HCT116 (cell line): Measurements from ENCODE around the gene ANKRD22. TPM values are rescaled to one million over a fixed set of nuclear protein-coding genes. Genes with fewer than 3 reads are reported as not detected.

Experiments used
- ATAC-seq: fragments of 200-7000 bp; cut with Tn5 transposase; 2 replicates; pipeline ENCODE4 v1.9.1; 2020; ENCODE audit warnings: mild to moderate bottlenecking, moderate library complexity
- BruUV-seq: library from RNA; stranded (reverse); fragments of 400-500 nt; replicated peaks from 2 replicates; lab custom pipeline; 2021; lab: Mats Ljungman, UMichigan
- CTCF ChIA-PET: fragments of 300-600 bp; sonication (Branson Sonifier 250); formaldehyde crosslinking; loops from one replicate; lab custom pipeline; 2021; ENCODE audit warnings: antibody characterized with exemption; lab: Charles Lee
- POLR2A ChIA-PET: fragments of 300-600, 350-600 bp; sonication (Branson Sonifier 250); formaldehyde crosslinking; loops from one replicate; lab custom pipeline; 2021; ENCODE audit warnings: antibody characterized with exemption; lab: Charles Lee
- RAD21 ChIA-PET, 2 experiments: fragments of 300-600 bp; sonication (Branson Sonifier 250); formaldehyde crosslinking; loops; one replicate each; lab custom pipeline; 2023; ENCODE audit warnings: low total read pairs in 2 of 2; ENCODE audit not compliant: uncharacterized antibody in 2 of 2, unreplicated experiment in 2 of 2, low non-redundant PET in 1 of 2; lab: Charles Lee
- DNase-seq: peaks from one replicate; pipeline ENCODE4 v3.0.0-alpha.2; 2010; ENCODE audit warnings: low read depth, low spot score
- H2AFZ ChIP-seq: fragments of 200-600 bp; shearing (Covaris generic), sonication (generic); 2 replicates; pipeline ENCODE4 v1.6.1; 2017; ENCODE audit warnings: low read depth, mixed run types, mixed read lengths, antibody characterized with exemption, low read length; ENCODE audit not compliant: poor library complexity, severe bottlenecking
- H3K27ac ChIP-seq: 2 replicates; pipeline ENCODE4 v1.5.1; 2012; ENCODE audit warnings: low read depth, low read length
- H3K27me3 ChIP-seq: fragments of 200-600 bp; sonication (generic); 2 replicates; pipeline ENCODE4 v1.6.1; 2016; ENCODE audit warnings: mixed run types, low read length, mixed read lengths; ENCODE audit not compliant: insufficient read depth
- H3K36me3 ChIP-seq, 2 experiments: fragments of 200-500 bp in 1 of 2; fragments of 200-600 bp in 1 of 2; sonication (Bioruptor generic) in 1 of 2; sonication (generic) in 1 of 2; 2 replicates each; pipeline versions ENCODE4 v1.5.1 to v1.6.1; 2014 to 2016; ENCODE audit warnings: low read length in 2 of 2, inconsistent platforms in 1 of 2, mixed read lengths in 1 of 2, mixed run types in 1 of 2; ENCODE audit not compliant: insufficient read depth in 2 of 2, control insufficient read depth in 1 of 2
- H3K4me1 ChIP-seq, 2 experiments: fragments of 200-600 bp in 1 of 2; sonication (generic) in 1 of 2; 2 replicates each; pipeline versions ENCODE4 v1.5.1 to v1.6.1; 2012 to 2017; ENCODE audit warnings: low read length in 2 of 2, inconsistent platforms in 1 of 2, mild to moderate bottlenecking in 1 of 2, mixed read lengths in 1 of 2, mixed run types in 1 of 2, moderate library complexity in 1 of 2; ENCODE audit not compliant: insufficient read depth in 2 of 2, control insufficient read depth in 1 of 2
- H3K4me2 ChIP-seq: fragments of 200-600 bp; sonication (generic); 2 replicates; pipeline ENCODE4 v1.6.1; 2017; ENCODE audit warnings: mixed run types, low read length, mixed read lengths
- H3K4me3 ChIP-seq, 2 experiments: fragments of 200-600 bp in 1 of 2; sonication (generic) in 1 of 2; replicated peaks in 1 of 2; 2 replicates each; pipeline ENCODE4 v1.5.1; 2011 to 2016; ENCODE audit warnings: low read length in 2 of 2, control low read depth in 1 of 2, low read depth in 1 of 2, mild to moderate bottlenecking in 1 of 2, mixed read lengths in 1 of 2, mixed run types in 1 of 2
- H3K79me2 ChIP-seq: fragments of 200-600 bp; sonication (generic); 2 replicates; pipeline ENCODE4 v1.6.1; 2017; ENCODE audit warnings: mild to moderate bottlenecking, mixed run types, low read length, moderate library complexity, mixed read lengths; ENCODE audit not compliant: insufficient read depth
- H3K9ac ChIP-seq: fragments of 200-600 bp; sonication (generic); 2 replicates; pipeline ENCODE4 v1.6.1; 2016; ENCODE audit warnings: low read length, mixed read lengths
- H3K9me2 ChIP-seq: fragments of 200-600 bp; sonication (generic), shearing (Covaris generic); 2 replicates; pipeline ENCODE4 v1.6.1; 2017; ENCODE audit warnings: mixed run types, mild to moderate bottlenecking, moderate library complexity; ENCODE audit not compliant: insufficient read depth
- H3K9me3 ChIP-seq, 2 experiments: fragments of 200-500 bp in 1 of 2; fragments of 200-600 bp in 1 of 2; sonication (Bioruptor generic) in 1 of 2; sonication (generic) in 1 of 2; 2 replicates each; pipeline ENCODE4 v1.6.1; 2014 to 2017; ENCODE audit warnings: low read length in 2 of 2, mixed read lengths in 2 of 2, inconsistent platforms in 1 of 2, low read depth in 1 of 2, mild to moderate bottlenecking in 1 of 2, mixed run types in 1 of 2, moderate library complexity in 1 of 2; ENCODE audit not compliant: control insufficient read depth in 1 of 2, insufficient read depth in 1 of 2
- H4K20me1 ChIP-seq: fragments of 200-600 bp; sonication (generic), shearing (Covaris generic); 2 replicates; pipeline ENCODE4 v1.6.1; 2017; ENCODE audit warnings: mixed run types, mild to moderate bottlenecking, moderate library complexity; ENCODE audit not compliant: insufficient read depth
- ATF3 ChIP-seq: IDR thresholded peaks from 2 replicates; pipeline ENCODE4 v1.6.1; 2012
- CTCF ChIP-seq, 3 experiments: fragments of 200-600 bp in 1 of 3; sonication (generic) in 1 of 3; IDR thresholded peaks in 2 of 3; conservative IDR thresholded peaks in 1 of 3; 2 replicates each; pipeline ENCODE4 v1.5.1; 2012 to 2017; ENCODE audit warnings: low read depth in 2 of 3, low read length in 2 of 3, antibody characterized with exemption in 1 of 3, borderline replicate concordance in 1 of 3, control low read depth in 1 of 3, mild to moderate bottlenecking in 1 of 3, mixed read lengths in 1 of 3, mixed run types in 1 of 3, moderate library complexity in 1 of 3; ENCODE audit not compliant: insufficient read depth in 1 of 3
- ELF1 ChIP-seq: IDR thresholded peaks from 2 replicates; pipeline ENCODE4 v1.6.1; 2012; ENCODE audit warnings: low read depth, borderline replicate concordance
- FOSL1 ChIP-seq: IDR thresholded peaks from 2 replicates; pipeline ENCODE4 v1.6.1; 2012; ENCODE audit warnings: low read depth
- REST ChIP-seq: IDR thresholded peaks from 2 replicates; pipeline ENCODE4 v1.6.1; 2012; ENCODE audit warnings: low read depth
- TCF7L2 ChIP-seq: IDR thresholded peaks from 2 replicates; pipeline ENCODE4 v1.7.0; 2011; ENCODE audit warnings: borderline replicate concordance, inconsistent platforms; ENCODE audit not compliant: insufficient read depth, insufficient read length; ENCODE audit errors: extremely low read depth
- ZFX ChIP-seq: fragments of 450-650 bp; IDR thresholded peaks from 2 replicates; pipeline ENCODE4 v1.6.1; 2017
- intact Hi-C: fragments of 100-400 bp; cut with micrococcal nuclease; formaldehyde crosslinking; loops from 2 replicates; pipeline ENCODE4 v1.10.0; 2022
- total RNA-seq: library from RNA; stranded (reverse); gene quantifications from one replicate; pipeline ENCODE4 v1.2.1, GENCODE V29; 2021; ENCODE audit not compliant: unreplicated experiment
- TF ChIP-seq, protein P1 (sequence below): IDR thresholded peaks from 2 replicates; pipeline ENCODE4 v1.6.1; 2011; ENCODE audit warnings: mild to moderate bottlenecking, low read length, moderate library complexity; ENCODE audit not compliant: insufficient replicate concordance; ENCODE audit errors: extremely low read depth

The ANKRD22 gene
- total RNA-seq, 1 experiment from 2014 or later = 2.3 TPM

DNA sequence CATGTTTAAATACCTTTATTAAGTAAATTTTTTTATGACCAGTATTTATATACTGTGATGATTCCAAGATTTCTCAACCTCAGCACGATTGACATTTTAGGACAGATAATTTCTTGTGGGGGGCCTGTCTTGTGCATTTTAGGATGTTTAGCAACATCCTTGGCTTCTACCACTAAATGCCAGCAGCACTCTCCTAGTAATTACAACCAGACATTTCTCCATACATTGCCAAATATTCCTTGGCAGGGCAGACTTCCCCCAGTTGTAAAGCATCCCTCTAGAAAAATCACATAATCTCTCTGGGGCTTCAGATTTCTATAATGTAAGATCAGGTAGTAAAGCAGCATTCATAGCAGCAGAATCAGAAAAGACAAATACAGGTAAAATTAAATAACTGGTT lies 56.9 kb downstream of the ANKRD22 start:
- BruUV-seq = no TSS peak
- no peaks in the 10 kb centered on the region for H3K9me2 ChIP-seq
- no peaks in the 10 kb centered on the region for H3K9me3 ChIP-seq
- no peak overlapping the region for H3K4me2 ChIP-seq
- H3K79me2 ChIP-seq = no peaks in the 10 kb centered on the region
- no peak overlapping the region for H3K9ac ChIP-seq
- RAD21 ChIA-PET = no interaction called here
- H3K27me3 ChIP-seq = no peaks in the 10 kb centered on the region
- ATAC-seq (no peak), DNase-seq (no peak)
- no peaks in the 10 kb centered on the region for H3K36me3 ChIP-seq
- peaks cover 6 to 10% of the 10 kb centered on the region in 2 experiments; a peak in 3 of 4 replicates for H3K4me1 ChIP-seq
- CTCF ChIA-PET = interaction anchor here (1.2 to 1.4 kb wide), 2 partner anchors 208 to 230 kb away, joined by 4 to 9 read pairs; no protein-coding TSS in a partner anchor
- POLR2A ChIA-PET = no interaction called here
- intact Hi-C loops = loop anchor here (5.0 kb wide), 2 partner anchors 107 to 227 kb away; no protein-coding TSS in a partner anchor
- no peak overlapping the region for H2AFZ ChIP-seq
- TF ChIP-seq REST (no peak), ATF3 (no peak), CTCF (IDR thresholded peaks at IDR 0.05 in 2 of 3, conservative IDR thresholded peaks at IDR 0.05 in 1 of 3; ENCODE audit: borderline replicate concordance in 1 of 3, insufficient read depth in 1 of 3, low read depth in 2 of 3, low read length in 2 of 3) (no peak), FOSL1 (no peak), TCF7L2 (no peak), ELF1 (no peak), ZFX (no peak)
- TF ChIP-seq, protein P1, sequence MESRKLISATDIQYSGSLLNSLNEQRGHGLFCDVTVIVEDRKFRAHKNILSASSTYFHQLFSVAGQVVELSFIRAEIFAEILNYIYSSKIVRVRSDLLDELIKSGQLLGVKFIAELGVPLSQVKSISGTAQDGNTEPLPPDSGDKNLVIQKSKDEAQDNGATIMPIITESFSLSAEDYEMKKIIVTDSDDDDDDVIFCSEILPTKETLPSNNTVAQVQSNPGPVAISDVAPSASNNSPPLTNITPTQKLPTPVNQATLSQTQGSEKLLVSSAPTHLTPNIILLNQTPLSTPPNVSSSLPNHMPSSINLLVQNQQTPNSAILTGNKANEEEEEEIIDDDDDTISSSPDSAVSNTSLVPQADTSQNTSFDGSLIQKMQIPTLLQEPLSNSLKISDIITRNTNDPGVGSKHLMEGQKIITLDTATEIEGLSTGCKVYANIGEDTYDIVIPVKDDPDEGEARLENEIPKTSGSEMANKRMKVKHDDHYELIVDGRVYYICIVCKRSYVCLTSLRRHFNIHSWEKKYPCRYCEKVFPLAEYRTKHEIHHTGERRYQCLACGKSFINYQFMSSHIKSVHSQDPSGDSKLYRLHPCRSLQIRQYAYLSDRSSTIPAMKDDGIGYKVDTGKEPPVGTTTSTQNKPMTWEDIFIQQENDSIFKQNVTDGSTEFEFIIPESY = no peak
- no peak overlapping the region for H3K4me3 ChIP-seq
- H3K27ac ChIP-seq = no peak overlapping the region
- H4K20me1 ChIP-seq = no peaks in the 10 kb centered on the region
